ENCODE data around the gene LDLRAD3. TPM values are rescaled to one million over a fixed set of nuclear protein-coding genes. Genes with fewer than 3 reads are reported as not detected.
"Not testable (repeated sequence)": the region's sequence is repeated elsewhere in the genome, so short reads cannot be mapped to it uniquely, and the experiment has no call there.

The LDLRAD3 gene
- total RNA-seq, 1 donor from 2014 or later: 58.8 TPM

DNA sequence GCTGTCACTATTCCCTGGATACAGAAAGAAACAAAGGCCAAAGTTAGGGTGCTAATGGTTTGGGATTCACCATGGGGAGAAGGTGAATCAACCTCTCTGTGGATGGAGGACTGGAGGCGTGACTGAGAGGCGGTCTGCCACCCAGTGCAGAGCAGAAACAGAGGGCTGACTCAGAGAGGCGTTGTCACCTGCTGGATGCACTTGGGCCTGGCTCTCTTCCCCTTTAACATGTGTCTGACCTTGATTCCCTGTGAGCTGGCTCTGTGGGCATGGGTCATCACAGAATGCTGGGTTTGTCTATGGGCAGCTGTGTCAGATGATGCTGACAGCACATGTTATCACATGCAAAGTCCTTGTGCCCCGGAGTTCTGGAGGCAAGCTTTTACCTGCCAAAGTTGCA is 75.9 kb downstream of the LDLRAD3 start:
- no peak for DNase-seq

DNA sequence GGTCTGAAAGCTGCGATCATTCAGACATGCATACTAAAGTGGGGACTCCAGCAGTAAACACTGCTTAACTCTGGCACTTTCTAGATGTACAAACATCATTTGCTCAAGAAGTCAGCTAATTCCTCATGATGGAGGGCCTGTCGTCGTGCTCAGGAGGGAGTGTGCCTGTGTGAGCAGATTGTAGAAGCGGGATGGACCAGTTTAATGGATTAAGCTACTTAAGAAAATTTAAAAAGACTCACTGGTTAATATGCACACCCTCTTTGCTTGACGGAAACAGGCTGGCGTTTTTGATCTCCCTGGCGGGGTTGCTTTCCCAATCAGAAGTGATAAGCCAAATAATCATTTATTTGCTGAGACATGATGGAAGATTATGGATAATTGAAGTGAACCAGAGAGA is 79.0 kb downstream of the LDLRAD3 start:
- DNase-seq: no peak

DNA sequence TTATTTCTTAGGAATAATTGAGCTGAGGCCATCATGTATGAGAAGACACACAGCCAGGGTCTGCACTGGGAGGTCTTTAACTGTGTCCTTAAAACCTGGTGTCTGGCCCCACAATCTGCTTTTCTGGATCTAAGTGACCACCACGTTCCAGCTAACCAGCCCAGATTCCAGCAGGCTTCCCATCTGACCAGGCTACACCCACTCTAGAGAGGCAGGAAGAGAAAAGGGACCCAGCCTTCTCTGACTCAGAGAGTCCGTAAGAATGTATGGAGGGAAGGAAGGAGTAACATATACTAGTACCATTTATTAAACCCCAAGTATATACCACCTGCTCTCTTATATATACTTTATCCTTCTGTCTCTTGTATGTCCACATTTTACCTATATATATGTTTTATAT is 80.1 kb downstream of the LDLRAD3 start:
- DNase-seq: no peak

DNA sequence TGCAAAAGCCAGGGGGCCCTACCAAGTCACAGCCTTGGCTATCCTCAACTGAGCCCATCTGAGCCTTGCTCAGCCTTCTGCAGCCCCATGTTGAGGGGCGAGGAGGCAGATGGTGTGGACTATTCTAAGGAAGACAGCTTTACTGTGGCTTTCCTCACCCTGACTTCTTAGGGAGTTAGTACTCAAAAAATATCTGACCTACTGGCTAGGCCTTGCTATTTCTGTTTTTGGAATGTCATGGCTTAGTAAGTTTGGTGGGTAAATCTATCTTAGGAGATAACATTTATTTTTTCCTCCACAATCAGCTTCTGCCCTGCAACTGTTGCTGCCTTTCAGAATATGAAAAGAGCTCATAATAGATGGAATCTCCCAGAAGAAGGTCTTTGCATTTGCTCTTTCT is 80.9 kb downstream of the LDLRAD3 start:
- no peak for DNase-seq

DNA sequence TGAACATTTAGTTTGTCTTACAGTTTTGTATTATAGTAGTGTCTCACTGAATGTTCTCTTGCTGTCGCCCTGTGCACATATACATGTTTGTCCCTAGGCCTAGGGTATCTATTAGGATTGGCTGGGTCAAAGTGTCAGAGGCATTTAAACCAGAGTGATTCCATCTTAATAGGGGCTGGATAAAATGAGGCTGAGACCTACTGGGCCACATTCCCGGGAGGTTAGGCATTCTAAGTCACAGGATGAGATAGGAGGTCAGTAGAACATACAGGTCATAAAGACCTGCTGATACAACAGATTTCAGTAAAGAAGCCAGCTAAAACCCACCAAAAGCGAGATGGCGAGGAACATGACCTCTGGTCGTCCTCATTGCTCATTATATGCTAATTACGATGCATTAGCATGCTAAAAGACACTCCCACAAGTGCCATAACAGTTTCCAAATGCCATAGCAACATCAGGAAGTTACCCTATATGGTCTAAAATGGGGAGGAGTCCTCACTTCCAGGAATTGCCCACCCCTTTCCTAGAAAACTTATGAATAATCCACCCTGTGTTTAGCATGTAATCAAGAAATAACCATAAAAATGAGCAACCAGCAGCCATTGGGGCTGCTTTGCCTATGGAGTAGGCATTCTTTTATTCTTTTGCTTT is 82.6 kb downstream of the LDLRAD3 start:
- no peak for DNase-seq

DNA sequence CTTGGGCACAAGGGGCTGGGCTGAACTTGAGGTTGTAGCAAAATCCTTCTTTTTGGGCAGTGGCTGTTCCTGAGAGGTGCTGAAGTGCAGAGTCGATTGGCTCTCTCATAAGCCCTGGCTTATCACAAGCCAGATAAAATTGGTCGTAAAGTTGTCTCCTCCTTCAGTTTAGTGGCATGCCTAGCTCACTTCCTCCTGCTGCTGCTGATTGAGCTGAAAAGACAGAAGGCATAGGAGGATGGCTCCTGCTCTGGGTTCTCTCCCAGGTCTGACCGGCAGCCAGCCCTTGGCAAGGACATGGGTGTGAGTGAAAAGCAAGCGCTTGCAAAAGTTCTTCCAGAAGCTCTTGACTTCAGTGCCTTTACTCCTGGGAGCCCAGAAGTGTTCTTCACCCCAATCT is 83.9 kb downstream of the LDLRAD3 start:
- DNase-seq: no peak

DNA sequence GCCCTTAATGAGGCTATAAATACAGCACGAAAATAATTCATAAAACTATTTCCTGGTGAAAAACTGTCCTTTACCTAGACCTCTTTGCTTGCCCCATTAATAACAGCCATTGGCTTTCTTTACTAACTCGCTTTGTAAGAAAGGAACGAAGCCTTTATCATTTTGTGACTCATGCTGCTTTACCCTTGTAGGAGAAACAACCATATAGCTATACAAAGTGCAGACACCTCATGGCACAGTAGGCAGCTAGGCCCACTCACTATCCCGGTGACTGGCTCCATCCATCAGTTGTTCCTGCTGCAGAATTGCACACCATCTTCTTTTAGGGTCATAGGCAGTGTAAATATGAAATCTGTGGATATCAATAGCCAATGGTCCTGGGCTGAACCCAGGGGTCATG is 85.8 kb downstream of the LDLRAD3 start:
- no peak for DNase-seq

DNA sequence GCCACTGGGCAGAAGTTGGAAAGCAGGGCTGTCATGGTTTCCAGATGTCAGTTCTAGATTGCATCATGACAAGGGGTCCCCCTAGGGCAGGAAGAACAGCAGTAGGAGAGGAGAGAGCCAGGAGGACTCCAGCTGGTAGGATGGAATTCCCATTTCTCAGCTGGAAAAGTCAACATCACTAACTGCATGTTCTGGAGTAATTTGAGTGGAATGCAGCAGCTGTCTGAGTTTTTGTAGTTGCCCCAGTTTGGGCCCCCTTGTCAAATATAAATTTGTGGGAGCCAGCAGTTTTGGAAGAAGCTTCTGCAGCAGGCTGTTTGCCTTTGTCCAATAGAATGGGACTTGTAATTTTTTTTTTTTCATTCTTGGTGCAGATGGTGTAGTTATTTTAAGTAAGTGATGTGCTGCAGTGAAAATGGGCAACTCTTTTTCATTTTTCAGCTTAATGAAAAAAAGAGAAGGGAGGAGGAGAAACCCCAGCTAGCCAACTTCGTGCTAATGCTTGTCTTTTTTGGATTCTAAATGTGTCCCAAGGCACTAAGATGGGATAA is 86.9 kb downstream of the LDLRAD3 start:
- no peak for DNase-seq

DNA sequence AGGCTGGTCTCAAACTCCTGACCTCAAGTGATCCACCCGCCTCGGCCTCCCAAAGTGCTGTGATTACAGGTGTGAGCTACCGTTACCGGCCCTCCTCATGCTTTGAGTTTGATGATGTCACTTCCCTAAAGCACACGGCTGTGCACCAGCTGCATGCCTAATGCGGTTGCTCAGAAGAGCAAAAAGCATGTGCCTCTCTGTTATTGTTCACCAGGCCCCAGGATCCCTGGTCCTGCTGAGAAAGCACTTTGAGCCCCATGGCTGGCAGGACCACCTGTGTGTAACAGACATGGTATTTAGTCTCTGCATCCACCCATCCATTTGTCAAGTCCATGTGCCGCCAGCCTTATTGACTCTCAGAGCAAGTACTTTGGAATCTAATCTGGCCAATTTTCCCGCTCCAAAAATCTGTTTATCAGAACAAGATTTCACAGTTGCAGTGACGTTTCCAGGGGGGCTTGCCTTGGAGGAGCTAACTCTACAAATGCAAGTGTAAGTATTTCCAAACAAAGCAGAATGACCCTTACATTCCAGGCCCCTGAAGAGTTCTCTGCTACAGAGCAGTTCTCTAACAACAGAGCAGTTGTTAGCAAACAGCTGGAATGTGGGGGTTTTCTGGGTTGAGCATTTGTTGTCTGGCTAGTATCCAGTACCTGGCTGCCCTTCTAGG is 89.4 kb downstream of the LDLRAD3 start:
- DNase-seq: no peak

DNA sequence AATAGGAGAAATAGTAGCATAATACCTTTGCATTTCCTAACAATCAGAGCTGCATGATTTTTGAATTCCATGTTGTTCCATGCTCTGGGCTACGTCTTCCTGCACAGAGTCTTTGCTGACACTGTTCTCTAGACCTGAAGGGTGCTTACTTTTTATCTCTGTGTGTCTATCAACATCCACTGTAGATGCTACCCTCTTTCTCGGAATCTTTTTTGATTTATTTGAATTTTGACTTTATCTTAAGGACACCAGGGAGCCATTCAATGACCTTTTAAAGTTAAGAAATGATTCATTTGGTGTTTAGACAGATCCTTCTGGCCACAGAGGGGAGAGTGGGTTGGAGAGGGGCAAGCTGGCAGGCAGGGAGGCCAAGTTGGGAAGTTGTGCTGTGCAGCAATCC is 90.1 kb downstream of the LDLRAD3 start:
- DNase-seq: no peak

DNA sequence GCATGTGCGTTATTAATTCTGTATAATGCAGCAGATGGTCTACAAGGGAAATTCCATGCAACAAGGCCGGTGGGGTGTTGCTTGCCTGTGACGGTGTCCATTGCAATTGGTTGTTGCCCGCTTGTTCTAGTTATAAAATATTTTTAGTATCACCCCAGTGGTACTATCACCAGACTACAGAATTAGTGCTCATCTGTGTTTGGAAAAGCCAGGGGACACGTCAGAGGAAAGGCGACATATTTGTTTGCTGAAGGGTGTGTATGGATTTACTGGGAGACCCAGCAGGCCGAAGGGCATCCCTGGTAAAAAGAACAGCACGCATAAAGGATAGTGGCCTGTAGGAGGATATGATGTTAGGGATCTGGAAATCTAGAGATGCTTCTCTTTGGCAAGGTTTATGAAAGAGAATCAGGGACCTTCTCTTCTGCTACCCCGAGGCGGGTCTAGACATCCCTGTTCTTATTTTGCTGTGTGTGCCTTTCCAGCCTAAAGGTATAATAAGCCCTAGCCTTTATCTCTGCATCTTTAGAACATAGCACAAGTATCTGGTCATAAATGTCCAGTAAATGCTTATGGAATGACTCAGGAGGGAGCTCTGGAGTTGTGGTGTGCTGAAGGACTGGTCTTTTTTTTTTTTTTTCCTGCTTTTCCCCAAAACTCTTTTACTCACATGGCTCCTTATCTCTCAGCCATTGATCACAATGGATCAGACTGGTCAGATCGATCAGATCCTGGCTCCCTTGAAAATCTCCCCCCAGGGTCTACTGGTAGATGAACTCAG is 90.9 kb downstream of the LDLRAD3 start:
- no peak for DNase-seq

DNA sequence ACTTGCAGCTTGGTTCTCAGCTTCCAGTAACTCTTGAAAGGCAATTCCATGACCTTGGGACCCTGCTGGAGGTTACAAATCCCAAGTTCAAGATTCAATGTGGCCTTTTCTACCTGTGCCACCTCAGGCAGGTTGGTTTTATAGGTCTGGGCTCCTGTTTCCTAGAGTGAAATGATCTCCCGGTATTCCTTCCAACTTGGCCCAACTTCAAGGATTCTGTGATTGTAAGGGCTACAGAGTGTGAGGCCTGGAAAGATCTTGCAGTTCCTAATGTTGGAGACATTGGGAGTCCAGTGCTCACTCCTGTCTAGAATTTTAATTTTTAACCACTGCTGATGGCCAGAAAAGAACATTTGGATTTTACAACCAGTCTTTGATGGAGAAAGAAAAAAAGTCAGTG is 91.6 kb downstream of the LDLRAD3 start:
- no peak for DNase-seq

DNA sequence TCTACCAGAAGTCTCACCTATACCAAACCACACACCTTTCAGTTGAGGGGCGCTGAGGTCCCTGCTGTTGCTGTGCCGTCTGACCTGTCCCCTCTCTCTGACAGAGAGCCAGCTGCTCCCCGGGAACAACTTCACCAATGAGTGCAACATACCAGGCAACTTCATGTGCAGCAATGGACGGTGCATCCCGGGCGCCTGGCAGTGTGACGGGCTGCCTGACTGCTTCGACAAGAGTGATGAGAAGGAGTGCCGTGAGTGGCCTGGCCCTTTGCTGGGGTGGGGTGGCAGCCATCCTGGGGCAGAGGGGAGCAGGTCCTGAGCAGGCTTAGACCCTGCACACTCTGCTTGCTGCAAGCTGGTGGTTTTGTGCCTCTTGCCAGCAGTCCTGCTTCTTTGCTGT is 92.1 kb downstream of the LDLRAD3 start:
- DNase-seq: no peak

DNA sequence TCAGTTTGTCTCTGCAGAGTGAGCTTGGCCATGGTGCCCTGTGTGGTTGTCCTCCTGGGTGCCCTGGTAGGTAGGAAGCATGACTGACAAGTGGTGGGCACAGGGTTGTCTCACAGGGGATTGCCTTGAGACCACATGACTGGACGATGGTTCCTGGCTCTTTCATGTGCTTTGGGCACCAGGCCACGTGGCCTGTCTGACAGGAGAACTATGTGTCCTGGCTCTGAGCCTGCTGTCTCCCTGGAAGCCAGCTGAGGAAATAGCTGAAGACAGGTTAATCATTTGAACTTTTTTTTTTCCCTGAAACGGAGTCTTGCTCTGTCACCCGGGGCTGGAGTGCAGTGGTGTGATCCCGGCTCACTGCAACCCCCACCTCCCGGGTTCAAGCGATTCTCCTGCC is 93.2 kb downstream of the LDLRAD3 start:
- DNase-seq: no peak

DNA sequence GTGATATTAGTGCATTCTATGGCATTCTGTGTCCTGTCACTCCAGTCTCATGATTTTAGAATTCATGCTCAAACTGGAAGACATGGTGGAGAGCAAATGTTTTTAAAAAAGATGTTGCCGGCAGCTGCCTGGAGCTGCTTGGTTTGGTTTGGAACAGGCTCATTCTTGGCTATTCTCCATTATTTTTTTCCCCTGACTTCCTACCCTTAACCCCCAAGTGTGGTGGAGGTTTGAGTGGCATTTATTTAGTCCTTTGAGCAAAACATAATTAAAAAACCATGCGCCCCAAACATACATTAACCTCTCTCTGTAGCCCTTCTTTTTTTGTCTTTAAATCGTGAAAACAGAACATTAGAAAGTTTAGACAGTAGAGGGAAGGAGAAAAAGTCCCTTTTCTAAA is 94.7 kb downstream of the LDLRAD3 start:
- no peak for DNase-seq

DNA sequence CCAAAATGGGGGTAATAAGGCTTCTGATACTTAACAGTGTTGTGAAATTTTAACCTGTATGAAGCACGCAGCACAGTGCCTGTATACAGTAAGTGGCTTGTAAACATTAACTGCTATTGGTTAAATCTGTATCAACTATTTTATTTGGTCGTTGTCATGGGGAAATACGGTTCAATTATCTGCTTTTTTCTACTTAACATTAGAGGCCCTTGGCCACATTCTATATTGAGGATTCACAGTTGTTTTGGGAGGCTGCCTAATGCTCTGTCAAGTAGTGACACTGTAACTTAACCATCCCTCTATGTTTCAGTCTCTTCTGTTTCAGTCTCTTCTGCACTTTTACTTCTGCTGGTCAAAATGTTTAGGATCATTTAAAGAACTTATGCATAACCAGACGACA is 95.6 kb downstream of the LDLRAD3 start:
- no peak for DNase-seq

DNA sequence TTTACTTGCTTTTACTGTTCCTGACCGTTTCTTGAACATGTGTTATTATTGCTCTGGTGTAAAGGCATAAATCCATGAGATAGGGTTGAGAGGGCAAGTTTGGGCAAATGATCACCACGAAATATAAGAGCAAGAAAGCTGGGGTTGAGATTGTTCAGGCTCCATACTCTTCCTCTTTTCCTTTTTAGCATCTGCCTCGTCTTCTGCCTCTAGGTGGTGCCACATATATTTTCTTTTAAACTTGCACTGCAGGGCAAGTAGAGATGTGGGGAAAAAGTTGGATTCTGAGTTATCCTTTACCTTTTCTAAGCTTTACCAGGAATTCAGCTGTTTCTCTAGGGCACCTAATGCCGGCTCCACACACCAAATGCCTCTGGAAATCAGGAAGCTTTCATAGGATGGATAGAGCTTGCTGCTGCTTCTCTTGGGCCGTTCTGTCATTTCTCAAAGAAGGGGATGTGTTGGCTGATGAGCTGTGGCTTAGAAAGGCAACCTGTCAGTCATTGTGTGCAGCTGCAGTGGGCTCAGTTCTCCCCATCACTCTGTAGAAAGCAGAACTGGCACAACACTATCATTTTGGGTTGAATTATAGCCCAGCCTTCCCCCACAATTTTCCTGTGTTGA is 98.2 kb downstream of the LDLRAD3 start:
- no peak for DNase-seq

DNA sequence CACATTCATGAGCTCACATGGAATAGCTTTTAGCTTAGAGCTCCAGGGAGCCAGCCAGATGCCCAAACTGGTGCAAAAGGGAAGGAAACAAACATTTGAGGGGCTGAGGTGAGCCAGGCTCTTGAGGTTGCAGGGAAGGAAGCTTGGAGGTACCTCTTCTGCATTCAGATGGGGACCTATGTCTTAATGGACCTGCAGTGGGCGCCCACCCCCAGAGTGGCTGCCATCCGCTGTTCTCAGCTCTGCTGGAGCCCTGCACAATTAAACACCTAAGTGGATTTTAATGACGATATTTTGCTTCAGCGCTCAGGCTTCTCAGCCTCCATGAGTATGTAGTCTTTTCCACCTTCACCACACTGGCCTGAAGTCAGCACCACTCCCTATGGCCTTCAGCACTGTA is 100.8 kb downstream of the LDLRAD3 start:
- DNase-seq: no peak

DNA sequence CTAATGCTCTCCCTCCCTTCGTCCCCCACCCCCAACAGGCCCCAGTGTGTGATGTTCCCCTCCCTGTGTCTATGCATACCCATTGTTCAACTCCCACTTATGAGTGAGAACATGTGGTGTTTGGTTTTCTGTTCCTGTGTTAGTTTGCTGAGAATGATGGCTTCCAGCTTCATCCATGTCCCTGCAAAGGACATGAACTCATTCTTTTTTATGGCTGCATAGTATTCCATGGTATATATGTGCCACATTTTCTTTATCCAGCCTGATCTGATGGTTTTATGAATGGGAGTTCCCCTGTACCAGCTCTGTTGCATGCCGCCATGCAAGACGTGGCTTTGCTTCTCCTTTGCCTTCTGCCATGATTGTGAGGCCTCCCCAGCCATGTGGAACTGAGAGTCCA is 102.1 kb downstream of the LDLRAD3 start:
- DNase-seq: not testable (repeated sequence)

DNA sequence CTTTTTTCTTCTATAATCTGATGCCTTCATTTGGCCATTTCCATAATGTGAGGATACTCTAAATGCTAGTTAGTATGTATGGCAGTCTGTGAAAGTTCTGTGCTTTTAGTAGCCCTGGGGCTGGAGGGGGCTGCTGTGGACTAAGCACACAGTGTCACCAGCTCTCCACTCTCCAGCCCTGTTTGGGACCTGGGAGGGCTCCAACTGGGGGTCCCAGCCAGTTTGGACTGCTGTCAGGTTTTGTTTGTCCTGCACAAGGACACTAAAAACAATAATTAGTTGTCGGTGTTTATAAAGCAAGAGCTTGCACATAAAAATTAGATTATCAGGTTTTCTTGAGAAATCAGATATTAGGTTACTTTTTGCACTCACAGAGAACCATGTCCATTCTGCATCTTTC is 103.1 kb downstream of the LDLRAD3 start:
- no peak for DNase-seq

DNA sequence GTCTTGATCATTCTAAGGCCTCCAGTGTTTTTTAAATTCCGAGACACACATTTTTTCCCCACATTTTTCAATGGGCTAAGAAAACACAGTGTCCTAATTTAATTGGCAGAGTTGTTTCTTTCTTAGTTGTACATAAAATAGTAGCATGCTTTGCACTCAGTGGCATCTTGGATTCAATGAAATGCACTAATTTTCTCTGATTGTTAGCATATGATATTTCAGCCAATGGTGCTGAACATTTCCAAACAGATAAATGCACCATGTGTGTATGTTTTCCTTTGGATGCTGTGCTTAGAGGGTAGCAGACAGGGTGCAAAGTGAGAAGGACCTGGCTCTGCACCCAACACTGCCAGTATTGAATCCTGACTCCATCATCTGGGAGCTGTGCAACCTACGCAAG is 103.5 kb downstream of the LDLRAD3 start:
- no peak for DNase-seq

DNA sequence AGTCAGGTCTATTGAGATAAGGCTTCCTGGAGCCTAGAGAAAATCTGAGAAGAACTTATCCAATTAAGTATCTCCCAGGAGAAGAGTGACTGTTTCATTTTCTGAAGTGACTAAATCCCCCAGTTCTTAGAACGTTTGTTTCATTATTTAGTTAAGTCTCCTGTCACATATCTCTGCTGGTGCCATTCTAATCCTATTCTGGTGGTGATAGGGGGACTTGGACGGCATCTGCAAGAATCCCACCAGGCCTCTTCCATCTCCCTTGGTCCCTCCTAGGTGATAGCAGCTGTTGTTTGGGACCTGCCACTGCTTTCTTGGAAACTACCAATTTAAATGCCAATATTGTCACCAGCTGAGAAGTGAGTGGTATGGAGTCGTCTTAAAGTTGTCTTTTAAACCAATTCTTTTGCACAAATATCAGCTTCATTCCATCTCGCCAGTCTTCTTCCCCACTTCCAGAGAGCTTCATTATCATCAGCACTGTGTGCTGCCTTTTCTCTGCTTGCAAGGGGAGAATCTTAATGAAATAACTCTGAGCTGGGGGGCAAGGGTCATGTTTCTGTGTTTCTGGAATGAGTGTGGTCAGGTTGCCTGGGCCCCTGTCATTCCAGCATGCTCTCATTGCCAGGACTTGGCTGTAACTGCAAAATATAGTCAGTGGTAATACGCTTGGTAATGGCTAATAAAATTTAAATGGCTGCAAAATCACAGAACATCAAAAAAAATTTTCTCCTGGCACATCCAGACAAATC is 104.8 kb downstream of the LDLRAD3 start:
- no peak for DNase-seq
